ENCODE data around the gene DNAJC30.

GRCh38 chr7:73703225-73703624 is 20.0 kb upstream of the DNAJC30 start:
- TF ChIP-seq, protein P1, sequence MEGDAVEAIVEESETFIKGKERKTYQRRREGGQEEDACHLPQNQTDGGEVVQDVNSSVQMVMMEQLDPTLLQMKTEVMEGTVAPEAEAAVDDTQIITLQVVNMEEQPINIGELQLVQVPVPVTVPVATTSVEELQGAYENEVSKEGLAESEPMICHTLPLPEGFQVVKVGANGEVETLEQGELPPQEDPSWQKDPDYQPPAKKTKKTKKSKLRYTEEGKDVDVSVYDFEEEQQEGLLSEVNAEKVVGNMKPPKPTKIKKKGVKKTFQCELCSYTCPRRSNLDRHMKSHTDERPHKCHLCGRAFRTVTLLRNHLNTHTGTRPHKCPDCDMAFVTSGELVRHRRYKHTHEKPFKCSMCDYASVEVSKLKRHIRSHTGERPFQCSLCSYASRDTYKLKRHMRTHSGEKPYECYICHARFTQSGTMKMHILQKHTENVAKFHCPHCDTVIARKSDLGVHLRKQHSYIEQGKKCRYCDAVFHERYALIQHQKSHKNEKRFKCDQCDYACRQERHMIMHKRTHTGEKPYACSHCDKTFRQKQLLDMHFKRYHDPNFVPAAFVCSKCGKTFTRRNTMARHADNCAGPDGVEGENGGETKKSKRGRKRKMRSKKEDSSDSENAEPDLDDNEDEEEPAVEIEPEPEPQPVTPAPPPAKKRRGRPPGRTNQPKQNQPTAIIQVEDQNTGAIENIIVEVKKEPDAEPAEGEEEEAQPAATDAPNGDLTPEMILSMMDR (IDR thresholded peaks at IDR 0.05) = no peak
- no peak for TF ChIP-seq POLR2A (IDR thresholded peaks at IDR 0.05)

All from adrenal gland (tissue), 5 donors.